HG03457 (cell line): ENCODE data around the gene AKR1C8.
"Not testable (repeated sequence)": the region's sequence is repeated elsewhere in the genome, so short reads cannot be mapped to it uniquely, and the experiment has no call there.

Experiments used
- ATAC-seq: cut with Tn5 transposase; IDR thresholded peaks from one replicate; pipeline ENCODE4 v1.9.1; 2021; ENCODE audit warnings: moderate number of reproducible peaks; ENCODE audit not compliant: unreplicated experiment

AKR1C8 gene

GRCh38 chr10:5184987-5185775 is at the start of gene AKR1C8:
AKR1C8 (minus strand) TSS chr10:5185150; CDS start chr10:5185104, 46 bp downstream.
- ATAC-seq = no peak

DNA sequence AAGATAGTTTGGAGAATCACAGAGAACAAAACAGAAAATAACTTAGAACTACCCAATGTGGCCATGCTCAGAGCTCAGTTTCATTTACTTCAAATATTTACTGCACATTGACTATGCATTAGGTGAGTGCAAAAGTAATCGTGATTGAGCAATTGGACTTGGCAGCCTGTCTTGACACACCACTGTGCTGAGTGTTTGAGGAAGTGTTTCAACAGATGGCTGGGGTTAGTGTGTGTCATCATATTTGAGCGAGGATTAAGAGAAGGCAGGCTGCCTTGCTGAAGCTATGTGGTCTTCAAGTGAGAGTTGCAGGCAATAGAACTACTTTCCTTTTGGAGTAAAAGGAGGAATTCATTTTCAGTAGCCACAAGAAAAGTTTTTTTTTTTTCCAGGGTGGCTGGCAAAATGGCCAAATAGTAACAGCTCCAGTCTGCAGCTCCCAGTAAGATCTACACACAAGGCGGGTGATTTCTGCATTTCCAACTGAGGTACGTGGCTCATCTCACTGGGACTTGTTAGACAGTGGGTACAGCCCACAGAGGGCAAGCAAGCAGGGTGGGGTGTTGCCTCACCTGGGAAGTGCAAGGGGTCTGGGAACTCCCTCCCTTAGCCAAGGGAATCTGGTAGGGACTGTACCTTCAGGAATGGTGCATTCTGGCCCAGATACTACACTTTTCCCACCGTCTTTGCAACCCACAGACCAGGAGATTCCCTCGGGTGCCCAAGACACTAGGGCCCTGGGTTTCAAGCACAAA is 49.3 kb upstream of the AKR1C8 start:
- no peak for ATAC-seq

DNA sequence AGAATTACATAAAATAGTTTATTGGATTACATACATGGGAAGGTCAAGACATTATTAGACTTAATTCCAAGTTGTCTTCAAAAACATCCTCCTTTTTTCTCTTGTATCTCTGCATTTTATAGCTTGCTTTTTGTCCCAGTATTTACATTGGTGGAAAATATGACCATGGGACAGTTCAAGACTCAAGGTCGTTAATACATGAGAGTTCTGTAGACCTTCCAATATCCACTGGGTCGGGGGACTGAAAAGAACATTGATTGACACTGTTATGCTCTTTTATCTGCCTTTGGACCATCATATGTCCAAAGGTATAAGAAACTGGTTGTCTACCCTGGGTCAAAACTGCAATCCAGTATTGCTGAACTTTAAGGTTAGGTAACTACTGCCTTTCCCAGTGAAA is 48.4 kb upstream of the AKR1C8 start:
- ATAC-seq = no peak

DNA sequence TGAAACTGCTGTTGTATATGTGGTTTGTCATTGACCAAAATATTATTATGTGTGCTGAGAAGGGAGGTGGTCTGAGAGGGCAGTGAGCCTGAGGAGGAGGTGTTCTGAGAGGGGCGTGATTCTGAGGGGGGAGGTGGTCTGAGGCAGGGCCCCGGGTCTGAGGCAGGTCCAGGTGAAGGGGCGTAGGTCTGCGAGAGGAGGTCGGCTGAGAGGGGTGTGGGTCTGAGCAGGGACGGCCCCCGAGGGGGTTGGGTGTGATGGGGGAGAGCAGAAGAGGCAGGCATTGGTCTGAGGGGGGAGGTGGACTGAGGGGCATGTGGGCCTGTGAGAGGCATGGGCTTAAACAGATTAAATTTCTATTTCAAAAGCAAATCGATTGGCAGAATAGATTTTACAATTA is 44.1 kb upstream of the AKR1C8 start:
- ATAC-seq = no peak

- ATAC-seq = not testable (repeated sequence)
These were observed 38.0 kb upstream of the AKR1C8 start for GRCh38 chr10:5222942-5223341.

GRCh38 chr10:5219262-5219661 is 34.3 kb upstream of the AKR1C8 start:
- no peak for ATAC-seq

DNA sequence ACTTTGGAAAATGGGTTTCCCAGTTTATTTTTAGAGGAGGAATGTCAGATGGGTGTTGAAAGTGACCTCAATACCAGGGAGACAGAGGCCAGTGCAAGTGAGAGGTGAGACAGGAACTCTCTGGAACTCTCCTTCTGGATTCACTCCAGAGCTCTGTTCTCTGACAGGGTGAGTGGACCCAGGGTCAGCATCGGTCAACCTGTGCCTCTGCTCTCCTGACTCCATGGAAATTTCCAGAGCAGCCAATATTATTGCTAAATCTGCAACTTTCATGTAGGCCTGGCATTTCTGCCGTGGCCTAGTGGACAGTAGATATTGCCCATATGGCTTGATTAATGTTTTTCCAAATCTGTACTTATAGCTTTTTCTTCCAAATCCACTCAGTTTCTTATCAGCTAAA is 31.9 kb upstream of the AKR1C8 start:
- ATAC-seq = no peak

DNA sequence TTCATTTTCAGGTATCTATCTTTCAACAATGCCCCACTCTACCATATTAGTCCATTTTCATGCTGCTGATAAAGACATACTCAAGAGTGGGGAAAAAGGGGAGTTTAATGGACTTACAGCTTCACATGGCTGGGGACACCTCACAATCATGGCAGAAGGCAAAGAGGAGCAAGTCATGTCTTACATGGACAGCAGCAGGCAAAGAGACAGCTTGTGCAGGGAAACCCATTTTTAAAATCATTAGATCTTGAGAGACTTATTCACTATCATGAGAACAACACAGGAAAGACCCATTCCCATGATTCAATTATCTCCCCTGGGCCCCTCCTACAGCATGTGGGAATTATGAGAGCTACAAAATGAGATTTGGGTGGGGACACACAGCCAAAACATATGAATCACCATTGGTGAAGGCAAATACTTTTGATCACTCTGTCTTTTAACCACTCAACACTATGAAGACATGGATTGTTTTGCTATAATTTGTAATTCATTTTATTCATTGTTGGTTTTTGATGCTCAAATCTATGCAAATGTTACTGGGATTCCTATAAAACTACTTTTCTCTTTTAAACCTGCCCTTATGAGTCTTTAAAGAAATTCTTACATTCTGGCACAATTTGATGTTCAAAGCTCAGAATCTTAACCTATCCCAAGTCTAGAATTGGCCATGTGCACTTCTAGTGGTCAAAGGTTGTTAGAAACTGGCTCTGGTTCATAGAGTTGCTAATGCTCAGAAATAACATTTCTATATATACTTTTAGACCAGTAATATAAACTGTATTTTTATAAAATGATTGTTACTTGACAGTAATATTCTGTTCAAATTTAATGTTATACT is 27.0 kb upstream of the AKR1C8 start:
- ATAC-seq = no peak

- ATAC-seq = not testable (repeated sequence)
These were observed 25.3 kb upstream of the AKR1C8 start for GRCh38 chr10:5210261-5210660.

GRCh38 chr10:5209776-5210175 is 24.8 kb upstream of the AKR1C8 start:
- not testable (repeated sequence) for ATAC-seq

GRCh38 chr10:5206799-5207198 is 21.8 kb upstream of the AKR1C8 start:
- ATAC-seq = no peak

DNA sequence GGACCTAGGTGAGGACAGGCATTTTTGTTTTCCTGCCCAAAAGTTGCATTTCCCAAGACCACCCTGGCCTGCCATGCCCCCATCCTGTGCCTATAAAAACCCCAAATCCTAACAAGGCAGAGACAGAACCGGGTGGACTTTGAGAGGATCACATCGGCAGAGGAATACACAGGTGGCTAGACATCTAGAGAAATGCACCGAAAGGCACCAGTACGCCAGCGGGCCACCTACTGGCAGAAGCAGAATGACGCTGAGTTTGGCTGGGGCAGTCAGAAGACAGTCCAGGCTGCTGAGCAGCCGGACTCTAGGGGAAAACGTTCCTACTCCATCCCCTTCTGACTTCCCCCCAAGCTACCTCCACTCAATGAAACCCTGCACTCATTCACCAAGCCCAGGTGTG is 14.4 kb upstream of the AKR1C8 start:
- no peak for ATAC-seq

DNA sequence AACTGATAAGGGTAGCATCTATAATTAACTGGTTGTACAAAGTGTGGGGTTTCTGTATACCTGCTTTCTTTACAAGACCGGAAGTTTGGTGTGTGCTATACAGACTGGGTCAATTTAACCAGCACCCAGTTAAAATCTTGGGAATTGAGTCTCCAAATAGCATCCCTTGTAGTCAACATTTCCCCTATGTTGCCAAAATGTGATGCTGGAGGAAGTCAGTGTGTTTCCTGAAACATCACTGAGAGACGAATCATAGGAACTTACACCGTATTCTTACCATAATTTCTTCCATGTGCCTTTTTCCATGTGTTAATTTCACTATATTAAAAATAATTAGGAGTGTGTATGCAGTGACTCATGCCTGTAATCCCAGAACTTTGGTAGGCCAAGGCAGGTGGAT is 13.4 kb upstream of the AKR1C8 start:
- no peak for ATAC-seq

- ATAC-seq = no peak
These were observed 11.8 kb upstream of the AKR1C8 start, which contains the start of gene AKR1C4 for GRCh38 chr10:5196702-5197113. AKR1C4 (plus strand) TSS chr10:5196837; CDS start chr10:5196868, 31 bp downstream.

DNA sequence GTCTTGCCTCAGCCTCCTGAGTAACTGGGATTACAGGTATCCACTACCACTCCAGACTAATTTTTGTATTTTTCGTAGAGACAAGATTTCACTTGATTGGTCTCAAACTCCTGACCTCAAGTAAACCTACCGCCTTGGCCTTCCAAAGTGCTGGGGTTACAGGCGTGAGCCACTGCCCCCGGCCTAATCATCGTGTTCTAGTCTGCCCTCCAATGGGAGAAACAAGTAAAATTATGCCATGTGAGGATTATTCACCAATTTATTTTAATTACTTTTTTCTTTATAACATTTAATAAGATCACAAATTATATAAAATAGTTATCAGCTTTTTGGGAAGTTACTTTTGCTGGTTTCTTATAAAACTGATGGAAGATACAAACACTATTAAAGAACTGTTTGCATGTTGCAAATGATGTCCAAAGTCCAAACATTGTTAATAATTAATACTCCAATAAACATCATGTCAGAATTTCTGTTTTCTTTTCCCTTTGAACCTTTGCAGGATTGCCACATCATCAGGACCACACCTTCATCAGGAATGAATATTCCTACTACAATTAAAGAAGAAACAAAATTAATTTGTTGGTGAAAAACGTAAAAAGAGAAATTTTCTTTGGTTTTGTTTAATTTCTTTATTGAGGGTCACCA is 10.9 kb upstream of the AKR1C8 start:
- ATAC-seq = no peak

- ATAC-seq = no peak
These were observed 9.5 kb upstream of the AKR1C8 start for GRCh38 chr10:5194431-5194830.

DNA sequence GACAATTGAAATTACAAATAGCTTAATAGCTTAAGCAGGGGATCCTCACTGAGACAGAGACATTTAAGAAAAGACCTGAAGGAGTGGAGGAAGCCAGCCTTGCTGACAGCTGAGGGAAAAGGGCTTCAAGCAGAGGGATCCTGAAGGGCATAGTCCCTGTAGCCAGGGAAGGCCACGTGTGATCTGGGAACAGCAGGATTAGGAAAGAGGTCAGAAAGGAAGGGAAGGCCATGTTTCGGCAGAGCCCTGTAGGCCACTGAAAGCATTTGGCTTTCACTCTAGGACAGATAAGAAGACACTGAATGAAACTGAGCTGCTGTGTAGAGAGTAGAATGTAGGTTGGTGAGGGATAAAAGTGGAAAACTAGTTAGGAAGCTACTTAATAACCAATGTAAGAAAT is 3.4 kb upstream of the AKR1C8 start:
- no peak for ATAC-seq

GRCh38 chr10:5187867-5188266 is 2.9 kb upstream of the AKR1C8 start:
- no peak for ATAC-seq

- ATAC-seq = no peak
These were observed 1.0 kb downstream of the AKR1C8 start for GRCh38 chr10:5183923-5184322.

GRCh38 chr10:5180503-5180902 is 4.4 kb downstream of the AKR1C8 start:
- not testable (repeated sequence) for ATAC-seq

DNA sequence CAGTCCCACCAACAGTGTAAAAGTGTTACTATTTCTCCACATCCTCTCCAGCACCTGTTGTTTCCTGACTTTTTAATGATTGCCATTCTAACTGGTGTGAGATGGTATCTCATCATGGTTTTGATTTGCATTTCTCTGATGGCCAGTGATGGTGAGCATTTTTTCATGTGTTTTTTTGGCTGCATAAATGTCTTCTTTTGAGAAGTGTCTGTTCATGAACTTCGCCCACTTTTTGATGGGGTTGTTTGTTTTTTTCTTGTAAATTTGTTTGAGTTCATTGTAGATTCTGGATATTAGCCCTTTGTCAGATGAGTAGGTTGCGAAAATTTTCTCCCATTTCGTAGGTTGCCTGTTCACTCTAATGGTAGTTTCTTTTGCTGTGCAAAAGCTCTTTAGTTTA is 9.4 kb downstream of the AKR1C8 start:
- ATAC-seq = not testable (repeated sequence)
